Ishikawa (cell line): ENCODE results near the gene XPO6.

Source experiments
- CEBPB ChIP-seq: IDR thresholded peaks from 2 replicates; pipeline ENCODE4 v1.6.1; 2012
- CREB1 ChIP-seq: IDR thresholded peaks from 2 replicates; pipeline ENCODE4 v1.6.1; 2012; ENCODE audit warnings: low read depth
- EGR1 ChIP-seq: IDR thresholded peaks from 2 replicates; pipeline ENCODE4 v1.6.1; 2012
- EP300 ChIP-seq: IDR thresholded peaks from 2 replicates; pipeline ENCODE4 v1.6.1; 2012; ENCODE audit warnings: borderline replicate concordance
- FOXM1 ChIP-seq: IDR thresholded peaks from 2 replicates; pipeline ENCODE4 v1.6.1; 2012; ENCODE audit warnings: low read depth, borderline replicate concordance
- NFIC ChIP-seq: IDR thresholded peaks from 2 replicates; pipeline ENCODE4 v1.6.1; 2012
- RAD21 ChIP-seq: IDR thresholded peaks from 2 replicates; pipeline ENCODE4 v1.6.1; 2012; ENCODE audit warnings: low read depth
- TAF1 ChIP-seq: IDR thresholded peaks from 2 replicates; pipeline ENCODE4 v1.6.1; 2012; ENCODE audit warnings: low read depth, mild to moderate bottlenecking
- TCF12 ChIP-seq: IDR thresholded peaks from 2 replicates; pipeline ENCODE4 v1.6.1; 2012; ENCODE audit warnings: low read depth
- TEAD4 ChIP-seq: IDR thresholded peaks from 2 replicates; pipeline ENCODE4 v1.6.1; 2012
- YY1 ChIP-seq: IDR thresholded peaks from 2 replicates; pipeline ENCODE4 v1.6.1; 2012; ENCODE audit warnings: low read depth
- ZBTB7A ChIP-seq: IDR thresholded peaks from 2 replicates; pipeline ENCODE4 v1.6.1; 2012; ENCODE audit warnings: low read depth
- TF ChIP-seq, protein P1 (sequence below): IDR thresholded peaks from 2 replicates; pipeline ENCODE4 v1.6.1; 2012
- TF ChIP-seq, protein P2 (sequence below): IDR thresholded peaks from 2 replicates; pipeline ENCODE4 v1.6.1; 2012
- TF ChIP-seq, protein P3 (sequence below): IDR thresholded peaks from 2 replicates; pipeline ENCODE4 v1.6.1; 2012; ENCODE audit warnings: low read depth, mild to moderate bottlenecking

XPO6 gene

DNA sequence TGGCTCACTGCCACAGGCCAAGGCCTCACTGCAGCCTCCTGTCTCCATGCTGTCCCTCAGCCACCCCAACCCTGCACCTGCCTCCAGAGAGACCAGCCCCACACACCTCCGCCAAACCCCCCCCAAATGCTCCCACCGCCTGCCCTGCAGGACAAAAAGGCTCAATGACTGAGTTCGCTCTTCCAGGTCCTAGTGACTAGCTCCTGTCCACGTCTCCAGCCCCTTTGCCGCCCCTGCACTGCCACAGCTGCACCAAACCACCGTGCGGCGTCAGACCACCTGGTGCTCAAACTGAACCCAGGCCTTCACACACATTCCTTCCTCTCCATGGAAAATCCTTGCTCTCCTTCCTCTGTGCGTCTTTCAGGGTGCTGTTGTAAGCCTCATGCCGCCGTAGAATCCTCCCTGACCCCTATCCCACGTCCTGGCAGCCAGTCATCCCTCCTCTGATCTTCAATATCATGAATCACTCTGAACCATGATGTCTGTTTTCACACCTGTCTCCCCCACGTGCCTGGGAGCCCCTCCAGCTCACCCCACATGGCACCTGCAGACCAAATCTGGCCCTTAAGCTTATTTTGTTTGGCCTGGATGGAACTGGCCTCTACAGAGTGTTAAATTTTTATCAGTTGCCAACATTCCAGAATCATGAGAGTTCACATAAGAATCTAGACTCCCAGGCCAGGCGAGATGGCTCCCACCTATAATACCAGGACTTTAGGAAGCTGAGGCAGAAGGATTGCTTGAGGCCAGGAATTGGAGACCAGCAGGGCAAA lies 144.0 kb downstream of the XPO6 start:
- no peak for TF ChIP-seq CREB1
- TF ChIP-seq, protein P1, sequence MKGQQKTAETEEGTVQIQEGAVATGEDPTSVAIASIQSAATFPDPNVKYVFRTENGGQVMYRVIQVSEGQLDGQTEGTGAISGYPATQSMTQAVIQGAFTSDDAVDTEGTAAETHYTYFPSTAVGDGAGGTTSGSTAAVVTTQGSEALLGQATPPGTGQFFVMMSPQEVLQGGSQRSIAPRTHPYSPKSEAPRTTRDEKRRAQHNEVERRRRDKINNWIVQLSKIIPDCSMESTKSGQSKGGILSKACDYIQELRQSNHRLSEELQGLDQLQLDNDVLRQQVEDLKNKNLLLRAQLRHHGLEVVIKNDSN, result no peak
- TF ChIP-seq FOXM1, result no peak
- TF ChIP-seq TEAD4, result no peak
- TF ChIP-seq RAD21, result no peak
- no peak for TF ChIP-seq NFIC
- no peak for TF ChIP-seq CEBPB
- no peak for TF ChIP-seq TAF1
- TF ChIP-seq EP300, result no peak

DNA sequence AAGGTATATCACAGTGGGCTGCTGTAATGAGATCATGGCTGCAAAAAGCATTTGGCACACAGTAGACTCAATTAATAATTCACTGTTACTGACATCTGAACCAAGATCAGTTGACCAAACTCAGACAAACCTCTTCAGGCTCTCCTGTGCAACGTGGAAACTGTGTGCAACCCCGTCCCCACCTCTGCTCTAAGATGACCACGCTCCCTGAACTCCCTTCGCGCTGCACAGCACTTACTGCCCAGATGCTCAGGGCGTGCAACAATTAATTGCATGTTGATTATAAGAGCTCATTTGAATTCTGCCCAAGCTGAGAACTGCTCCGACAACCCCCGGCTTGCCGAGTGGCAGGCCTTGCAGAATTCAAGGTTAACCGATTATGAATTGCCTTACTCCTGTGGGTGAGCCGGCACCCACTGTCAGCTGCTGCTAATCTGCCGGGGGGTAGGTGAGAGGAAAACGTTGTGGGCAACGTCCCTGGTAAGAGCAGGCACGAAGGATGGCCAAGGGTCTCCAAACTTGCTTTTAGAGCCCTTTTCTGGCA lies 147.0 kb downstream of the XPO6 start:
- TF ChIP-seq, protein P2, sequence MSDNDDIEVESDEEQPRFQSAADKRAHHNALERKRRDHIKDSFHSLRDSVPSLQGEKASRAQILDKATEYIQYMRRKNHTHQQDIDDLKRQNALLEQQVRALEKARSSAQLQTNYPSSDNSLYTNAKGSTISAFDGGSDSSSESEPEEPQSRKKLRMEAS, result no peak
- TF ChIP-seq NFIC (no peak), EGR1 (no peak), TCF12 (no peak), TEAD4 (no peak), FOXM1 (no peak), CREB1 (no peak)

DNA sequence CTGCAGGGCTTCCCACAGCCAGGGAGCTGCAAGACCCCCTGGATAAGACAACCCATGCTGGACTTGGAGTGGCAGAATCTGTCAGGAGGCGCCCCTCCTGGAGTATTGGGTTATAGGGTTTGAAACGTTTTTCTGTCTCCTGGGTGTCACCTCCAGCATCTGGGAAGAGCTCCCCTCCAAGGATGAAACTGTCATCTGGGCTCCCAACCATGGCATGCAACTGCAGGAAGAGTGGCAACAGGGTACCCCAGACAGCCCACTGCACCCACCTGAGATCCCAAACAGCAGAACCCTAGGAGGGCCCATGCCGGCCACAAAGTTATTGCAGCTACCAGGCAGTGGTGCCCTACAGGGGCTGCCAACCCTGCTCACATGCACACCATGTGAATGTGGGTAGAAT lies 147.6 kb downstream of the XPO6 start:
- TF ChIP-seq, protein P2, result no peak
- TF ChIP-seq EP300 (no peak), TEAD4 (no peak), ZBTB7A (no peak), CEBPB (no peak), FOXM1 (no peak), CREB1 (no peak), NFIC (no peak), TCF12 (no peak), EGR1 (no peak), TAF1 (no peak), YY1 (no peak), RAD21 (no peak)
- TF ChIP-seq, protein P3, sequence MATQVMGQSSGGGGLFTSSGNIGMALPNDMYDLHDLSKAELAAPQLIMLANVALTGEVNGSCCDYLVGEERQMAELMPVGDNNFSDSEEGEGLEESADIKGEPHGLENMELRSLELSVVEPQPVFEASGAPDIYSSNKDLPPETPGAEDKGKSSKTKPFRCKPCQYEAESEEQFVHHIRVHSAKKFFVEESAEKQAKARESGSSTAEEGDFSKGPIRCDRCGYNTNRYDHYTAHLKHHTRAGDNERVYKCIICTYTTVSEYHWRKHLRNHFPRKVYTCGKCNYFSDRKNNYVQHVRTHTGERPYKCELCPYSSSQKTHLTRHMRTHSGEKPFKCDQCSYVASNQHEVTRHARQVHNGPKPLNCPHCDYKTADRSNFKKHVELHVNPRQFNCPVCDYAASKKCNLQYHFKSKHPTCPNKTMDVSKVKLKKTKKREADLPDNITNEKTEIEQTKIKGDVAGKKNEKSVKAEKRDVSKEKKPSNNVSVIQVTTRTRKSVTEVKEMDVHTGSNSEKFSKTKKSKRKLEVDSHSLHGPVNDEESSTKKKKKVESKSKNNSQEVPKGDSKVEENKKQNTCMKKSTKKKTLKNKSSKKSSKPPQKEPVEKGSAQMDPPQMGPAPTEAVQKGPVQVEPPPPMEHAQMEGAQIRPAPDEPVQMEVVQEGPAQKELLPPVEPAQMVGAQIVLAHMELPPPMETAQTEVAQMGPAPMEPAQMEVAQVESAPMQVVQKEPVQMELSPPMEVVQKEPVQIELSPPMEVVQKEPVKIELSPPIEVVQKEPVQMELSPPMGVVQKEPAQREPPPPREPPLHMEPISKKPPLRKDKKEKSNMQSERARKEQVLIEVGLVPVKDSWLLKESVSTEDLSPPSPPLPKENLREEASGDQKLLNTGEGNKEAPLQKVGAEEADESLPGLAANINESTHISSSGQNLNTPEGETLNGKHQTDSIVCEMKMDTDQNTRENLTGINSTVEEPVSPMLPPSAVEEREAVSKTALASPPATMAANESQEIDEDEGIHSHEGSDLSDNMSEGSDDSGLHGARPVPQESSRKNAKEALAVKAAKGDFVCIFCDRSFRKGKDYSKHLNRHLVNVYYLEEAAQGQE, result no peak
- TF ChIP-seq, protein P1, result no peak

DNA sequence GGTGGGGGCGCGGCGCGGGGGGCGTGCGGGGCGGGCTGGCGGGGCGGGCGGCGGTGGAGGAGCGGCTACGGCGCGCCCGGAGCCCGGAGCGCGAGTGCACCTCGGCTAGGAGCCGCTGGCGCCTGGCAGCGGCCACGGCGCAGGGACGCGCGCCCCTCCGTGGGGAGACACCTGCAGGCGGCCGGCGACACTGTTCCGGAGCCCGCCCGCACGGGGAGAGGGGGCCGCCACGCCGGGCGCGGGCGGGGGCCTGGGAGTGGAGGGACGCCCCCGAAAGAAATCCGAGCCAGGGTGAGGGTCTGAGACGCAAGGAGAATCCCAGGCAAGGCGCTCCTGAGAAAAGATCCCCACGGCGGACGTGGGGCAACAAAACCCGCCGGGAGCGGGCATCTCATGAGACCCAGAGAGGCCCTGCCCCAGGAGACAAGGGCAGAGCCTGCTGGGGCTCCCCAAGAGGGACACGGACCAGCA lies 148.1 kb downstream of the XPO6 start, which contains the start of gene GSG1L:
Gene GSG1L (minus strand): TSS at position 124 of the 471 bp plus-strand sequence. CDS start 290 bp downstream, outside the sequence.
- TF ChIP-seq, protein P3, result no peak
- peak; percentile 9; the same call in 1 of the 2 replicates for TF ChIP-seq RAD21
- TF ChIP-seq, protein P2, result no peak
- TF ChIP-seq EP300, result no peak
- no peak for TF ChIP-seq EGR1
- TF ChIP-seq TCF12, result no peak
- no peak for TF ChIP-seq CEBPB

DNA sequence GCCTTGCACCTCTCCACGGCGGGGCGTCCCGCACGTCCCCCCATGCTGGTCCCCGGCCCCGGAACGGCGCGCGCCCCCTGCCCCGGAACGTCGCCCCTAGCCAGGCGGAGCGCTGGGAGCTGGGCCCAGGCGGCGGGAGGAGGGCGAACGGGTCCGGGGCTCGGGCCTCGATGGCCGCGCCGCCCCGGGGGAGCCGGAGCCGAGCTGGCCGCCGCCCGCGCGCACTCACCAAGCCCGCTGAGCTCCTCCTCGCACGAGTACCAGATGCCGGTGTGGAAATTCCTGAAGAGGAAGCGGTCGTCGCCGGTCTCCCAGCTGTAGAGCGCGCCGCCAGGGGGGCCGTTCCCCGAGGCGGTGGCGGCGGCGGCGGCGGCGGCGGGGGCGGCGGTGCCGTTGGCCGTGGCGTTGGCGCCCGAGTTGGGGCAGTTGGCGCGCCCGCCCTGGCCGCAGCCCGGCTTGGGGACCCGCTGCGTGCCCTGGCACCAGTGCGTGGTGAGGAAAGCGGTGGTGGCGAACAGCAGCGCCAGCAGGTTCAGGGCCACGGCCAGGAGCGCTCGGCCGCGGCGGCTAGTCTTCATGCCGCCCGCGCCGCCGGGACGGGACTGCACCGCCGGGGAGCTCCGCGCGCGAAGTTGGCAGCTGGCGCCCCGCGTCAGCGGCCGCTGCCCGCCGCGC lies 148.8 kb downstream of the XPO6 start:
- TF ChIP-seq ZBTB7A (no peak), CEBPB (no peak), CREB1 (no peak), TAF1 (no peak), YY1 (no peak)
- TF ChIP-seq, protein P3, result no peak
